ENCODE measurements around the gene ARFGEF3. TPM values are rescaled to one million over a fixed set of nuclear protein-coding genes. Genes with fewer than 3 reads are reported as not detected.

Gene ARFGEF3
- total RNA-seq, 1 donor from 2014 or later, result 2.0 TPM

DNA sequence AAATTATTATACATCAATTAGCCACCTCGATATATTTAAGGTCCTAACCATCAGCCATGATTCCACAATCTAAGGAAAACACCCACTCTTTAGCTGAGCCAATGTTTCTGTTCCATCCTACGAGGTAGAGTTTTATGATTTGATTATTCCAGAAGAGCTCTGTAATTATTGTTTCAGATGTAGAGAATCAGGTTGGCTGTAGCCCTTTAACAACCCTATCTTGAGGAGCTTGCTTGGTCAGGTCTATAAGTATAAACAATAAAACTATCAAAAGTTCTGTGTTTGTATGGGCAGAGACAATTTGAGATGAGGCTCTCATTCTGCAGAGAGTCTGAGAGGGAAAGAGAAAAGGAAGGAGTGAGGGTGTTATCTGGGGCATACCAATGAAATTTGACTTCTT is 56.7 kb downstream of the ARFGEF3 start, which contains the start of gene PBOV1:
TSS of gene PBOV1 (minus strand) at position 43 of the 400 bp plus-strand sequence. CDS start 96 bp downstream, outside the sequence.
- intact Hi-C loops (cut with micrococcal nuclease), result no loop called here

DNA sequence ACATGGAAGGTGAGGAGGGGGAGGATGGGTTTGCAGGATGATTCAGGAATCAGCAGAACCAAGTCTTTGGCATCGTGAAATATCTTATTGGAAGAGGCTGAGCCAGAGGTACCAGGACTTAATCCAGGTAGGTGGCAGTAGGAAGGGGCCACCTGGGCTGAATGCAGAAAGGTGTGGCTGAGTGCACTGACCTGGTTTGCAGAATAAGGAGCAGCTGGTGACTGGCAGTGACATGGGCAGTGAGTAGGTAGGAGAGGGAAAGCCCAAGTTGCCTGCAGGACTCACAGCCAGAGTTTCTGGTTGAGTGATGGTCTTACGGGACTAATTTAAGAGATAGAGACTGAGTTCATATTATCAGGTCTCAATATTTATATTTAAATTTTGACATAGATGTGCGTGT is 57.7 kb downstream of the ARFGEF3 start:
- Histone ChIP-seq H3K27me3 (ENCODE audit: low read depth) (no peaks in the 10 kb centered on the region), H3K27ac (replicated peaks) (no peak overlapping the region), H3K36me3 (no peaks in the 10 kb centered on the region), H3K4me3 (no peak overlapping the region), H3K4me1 (no peaks in the 10 kb centered on the region), H3K9me3 (replicated peaks) (no peaks in the 10 kb centered on the region)
- DNase-seq, result no peak
- intact Hi-C loops (cut with micrococcal nuclease), result no loop called here
- TF ChIP-seq, protein P1, sequence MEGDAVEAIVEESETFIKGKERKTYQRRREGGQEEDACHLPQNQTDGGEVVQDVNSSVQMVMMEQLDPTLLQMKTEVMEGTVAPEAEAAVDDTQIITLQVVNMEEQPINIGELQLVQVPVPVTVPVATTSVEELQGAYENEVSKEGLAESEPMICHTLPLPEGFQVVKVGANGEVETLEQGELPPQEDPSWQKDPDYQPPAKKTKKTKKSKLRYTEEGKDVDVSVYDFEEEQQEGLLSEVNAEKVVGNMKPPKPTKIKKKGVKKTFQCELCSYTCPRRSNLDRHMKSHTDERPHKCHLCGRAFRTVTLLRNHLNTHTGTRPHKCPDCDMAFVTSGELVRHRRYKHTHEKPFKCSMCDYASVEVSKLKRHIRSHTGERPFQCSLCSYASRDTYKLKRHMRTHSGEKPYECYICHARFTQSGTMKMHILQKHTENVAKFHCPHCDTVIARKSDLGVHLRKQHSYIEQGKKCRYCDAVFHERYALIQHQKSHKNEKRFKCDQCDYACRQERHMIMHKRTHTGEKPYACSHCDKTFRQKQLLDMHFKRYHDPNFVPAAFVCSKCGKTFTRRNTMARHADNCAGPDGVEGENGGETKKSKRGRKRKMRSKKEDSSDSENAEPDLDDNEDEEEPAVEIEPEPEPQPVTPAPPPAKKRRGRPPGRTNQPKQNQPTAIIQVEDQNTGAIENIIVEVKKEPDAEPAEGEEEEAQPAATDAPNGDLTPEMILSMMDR (IDR thresholded peaks at IDR 0.05; ENCODE audit: borderline replicate concordance), result no peak

More for the DNA sequence above, 56.7 kb downstream of the ARFGEF3 start, which contains the start of gene PBOV1:
- Histone ChIP-seq H3K27me3 (ENCODE audit: low read depth) (no peaks in the 10 kb centered on the region), H3K4me1 (no peaks in the 10 kb centered on the region), H3K36me3 (no peaks in the 10 kb centered on the region), H3K27ac (replicated peaks) (no peak within 1 kb of the TSS), H3K9me3 (replicated peaks) (no peaks in the 10 kb centered on the region), H3K4me3 (no peak within 1 kb of the TSS)
- TF ChIP-seq, protein P1 (IDR thresholded peaks at IDR 0.05; ENCODE audit: borderline replicate concordance), result no peak
- no peak for DNase-seq

GRCh38 chr6:138219901-138220300 is 58.2 kb downstream of the ARFGEF3 start:
- no peak for DNase-seq
- H3K27me3 ChIP-seq (ENCODE audit: low read depth), result no peaks in the 10 kb centered on the region
- TF ChIP-seq, protein P1 (IDR thresholded peaks at IDR 0.05; ENCODE audit: borderline replicate concordance), result no peak
- intact Hi-C loops (cut with micrococcal nuclease), result no loop called here
- no peaks in the 10 kb centered on the region for H3K4me1 ChIP-seq
- H3K9me3 ChIP-seq (replicated peaks), result no peaks in the 10 kb centered on the region
- no peak overlapping the region for H3K27ac ChIP-seq (replicated peaks)
- H3K4me3 ChIP-seq, result no peak overlapping the region
- H3K36me3 ChIP-seq, result no peaks in the 10 kb centered on the region

DNA sequence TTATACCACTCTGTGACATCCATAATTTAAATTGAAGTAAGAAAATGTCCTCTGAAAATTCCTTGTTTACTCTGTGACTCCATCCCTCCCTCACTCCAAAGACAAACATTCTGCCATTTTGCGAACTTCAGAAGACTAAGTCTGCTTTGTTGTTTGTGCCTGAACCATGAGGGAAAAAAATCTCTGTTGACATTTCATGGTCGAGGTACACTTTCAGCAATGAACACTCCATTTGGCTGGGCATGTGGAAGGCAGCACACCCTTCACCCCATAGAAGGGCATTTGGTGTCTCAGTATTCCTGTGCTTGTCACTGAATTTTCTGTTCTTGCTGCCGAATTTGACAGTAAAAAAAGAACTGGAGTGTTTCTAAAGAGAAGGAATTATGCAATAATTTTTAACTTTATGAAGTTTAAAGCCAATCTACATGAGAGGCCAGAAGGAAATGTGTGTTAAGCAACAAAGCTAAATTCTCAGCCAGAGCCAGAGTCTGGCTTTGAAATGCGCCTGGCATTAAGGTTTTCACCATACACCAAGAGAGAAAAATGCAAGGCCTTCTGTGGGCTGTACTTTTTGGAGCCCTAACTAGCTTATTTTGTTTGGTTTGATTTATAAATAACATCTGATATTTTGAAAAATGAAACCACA is 61.3 kb downstream of the ARFGEF3 start:
- TF ChIP-seq, protein P1 (IDR thresholded peaks at IDR 0.05; ENCODE audit: borderline replicate concordance), result no peak
- no peaks in the 10 kb centered on the region for H3K4me1 ChIP-seq
- no peaks in the 10 kb centered on the region for H3K9me3 ChIP-seq (replicated peaks)
- intact Hi-C loops (cut with micrococcal nuclease), result no loop called here
- DNase-seq, result no peak
- H3K36me3 ChIP-seq, result no peaks in the 10 kb centered on the region
- H3K4me3 ChIP-seq, result no peak overlapping the region
- H3K27me3 ChIP-seq (ENCODE audit: low read depth), result no peaks in the 10 kb centered on the region
- no peak overlapping the region for H3K27ac ChIP-seq (replicated peaks)

DNA sequence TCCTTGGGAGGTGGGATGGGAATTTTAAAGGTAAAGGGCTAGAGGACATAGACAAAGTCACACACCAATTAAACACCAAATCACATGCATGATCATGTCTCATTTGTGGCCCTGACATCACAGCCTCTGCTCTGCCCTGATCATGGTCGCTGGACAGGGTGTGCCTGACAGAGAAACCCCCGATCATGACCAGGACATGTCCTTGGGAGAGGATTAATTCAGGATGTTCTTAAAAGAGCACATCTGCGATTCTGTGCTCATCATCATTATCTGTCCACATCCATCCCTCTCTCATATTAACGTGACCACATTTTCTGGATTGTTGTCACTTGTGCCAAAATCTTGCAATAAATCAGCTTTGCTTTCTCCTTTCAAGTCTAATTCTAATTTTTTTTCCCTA is 64.2 kb downstream of the ARFGEF3 start:
- Histone ChIP-seq H3K4me1 (no peaks in the 10 kb centered on the region), H3K27me3 (ENCODE audit: low read depth) (no peaks in the 10 kb centered on the region), H3K36me3 (no peaks in the 10 kb centered on the region), H3K9me3 (replicated peaks) (no peaks in the 10 kb centered on the region), H3K4me3 (no peak overlapping the region), H3K27ac (replicated peaks) (no peak overlapping the region)
- TF ChIP-seq, protein P1 (IDR thresholded peaks at IDR 0.05; ENCODE audit: borderline replicate concordance), result no peak
- intact Hi-C loops (cut with micrococcal nuclease), result no loop called here
- DNase-seq, result no peak

All from left ventricle myocardium inferior (tissue), 1 donor.